Stimulated activated CD8-positive, alpha-beta memory T cell treated with anti-CD3 and anti-CD28 coated beads, Interleukin-15, amount 100 ng/mL, for 4 hours (primary cell): ENCODE measurements around the gene ABL1.
"Not testable (repeated sequence)": the region's sequence is repeated elsewhere in the genome, so short reads cannot be mapped to it uniquely, and the experiment has no call there.

Experiments
- DNase-seq, 2 donors: peaks; one replicate each; pipeline ENCODE4 v3.0.0-alpha.2; 2020; ENCODE audit warnings: low read depth in 2 of 2

ABL1 gene

GRCh38 chr9:130825351-130825651 lies 9.8 kb upstream of the ABL1 start:
- DNase-seq, result no peak

GRCh38 chr9:130825809-130826208 lies 9.2 kb upstream of the ABL1 start:
- no peak for DNase-seq

DNA sequence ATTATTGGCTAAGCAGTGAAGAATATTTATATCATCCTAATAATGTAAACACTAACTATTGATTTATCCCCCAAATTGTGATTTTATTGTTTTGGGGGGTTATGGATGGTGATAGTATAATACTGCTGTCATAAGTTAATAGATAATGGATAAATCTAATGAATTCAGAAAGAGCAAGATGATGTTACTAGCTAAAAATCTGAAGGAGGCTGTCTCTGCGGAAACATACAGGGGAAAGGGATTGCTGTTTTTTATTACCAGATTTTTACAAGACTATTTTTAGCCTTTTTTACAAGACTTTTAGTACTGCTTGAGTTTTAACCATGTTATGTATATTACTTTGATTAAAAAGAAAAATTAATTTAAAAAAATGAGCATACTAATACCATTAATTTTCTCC lies 5.3 kb upstream of the ABL1 start:
- no peak for DNase-seq

DNA sequence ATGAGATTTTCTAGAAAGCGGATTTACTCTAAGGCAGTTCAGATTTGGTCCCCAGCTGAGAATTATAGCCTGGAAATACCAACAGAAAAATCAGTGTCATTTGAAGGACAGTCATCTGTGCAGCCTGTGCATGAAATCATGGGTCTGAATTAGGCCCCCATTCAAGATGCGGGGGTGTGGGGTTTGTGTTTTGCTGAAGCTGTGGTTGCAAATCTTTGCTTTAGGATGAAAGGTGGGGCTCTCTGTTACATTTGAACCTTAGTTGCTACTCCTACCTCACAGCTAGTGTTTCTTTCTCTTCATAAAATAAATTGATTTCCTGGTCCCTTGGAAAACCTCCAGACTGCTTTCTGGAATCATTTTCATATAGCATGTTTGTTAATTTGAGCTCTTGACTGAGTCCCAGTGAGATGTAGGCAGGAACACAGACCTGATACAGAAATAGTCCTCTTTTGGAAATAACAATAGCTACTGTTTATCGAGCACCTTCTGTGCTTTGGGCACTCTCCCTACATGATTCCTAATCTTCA lies 4.8 kb upstream of the ABL1 start:
- no peak for DNase-seq

DNA sequence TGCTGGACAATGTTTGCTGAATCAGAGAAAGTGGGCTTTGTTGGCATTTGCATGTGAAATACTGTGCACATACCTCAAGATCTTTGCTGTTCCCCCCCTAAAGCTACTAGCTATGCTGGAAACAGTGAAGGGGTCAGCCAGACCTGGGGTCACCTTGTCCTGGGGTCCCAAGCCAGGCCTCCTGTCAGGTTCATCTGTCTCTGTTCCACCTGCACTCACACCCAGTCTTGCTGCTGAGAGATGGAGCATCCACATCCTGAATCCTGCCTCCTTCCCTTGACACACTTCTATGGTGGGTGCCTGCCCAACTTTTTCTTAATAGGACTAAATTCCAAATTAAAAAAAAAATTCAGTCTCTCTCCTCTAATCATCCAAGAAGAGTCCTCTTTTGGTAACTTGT lies 4.0 kb upstream of the ABL1 start:
- DNase-seq, result no peak

GRCh38 chr9:130833031-130833990 lies 1.7 kb upstream of the ABL1 start:
- DNase-seq, result no peak

DNA sequence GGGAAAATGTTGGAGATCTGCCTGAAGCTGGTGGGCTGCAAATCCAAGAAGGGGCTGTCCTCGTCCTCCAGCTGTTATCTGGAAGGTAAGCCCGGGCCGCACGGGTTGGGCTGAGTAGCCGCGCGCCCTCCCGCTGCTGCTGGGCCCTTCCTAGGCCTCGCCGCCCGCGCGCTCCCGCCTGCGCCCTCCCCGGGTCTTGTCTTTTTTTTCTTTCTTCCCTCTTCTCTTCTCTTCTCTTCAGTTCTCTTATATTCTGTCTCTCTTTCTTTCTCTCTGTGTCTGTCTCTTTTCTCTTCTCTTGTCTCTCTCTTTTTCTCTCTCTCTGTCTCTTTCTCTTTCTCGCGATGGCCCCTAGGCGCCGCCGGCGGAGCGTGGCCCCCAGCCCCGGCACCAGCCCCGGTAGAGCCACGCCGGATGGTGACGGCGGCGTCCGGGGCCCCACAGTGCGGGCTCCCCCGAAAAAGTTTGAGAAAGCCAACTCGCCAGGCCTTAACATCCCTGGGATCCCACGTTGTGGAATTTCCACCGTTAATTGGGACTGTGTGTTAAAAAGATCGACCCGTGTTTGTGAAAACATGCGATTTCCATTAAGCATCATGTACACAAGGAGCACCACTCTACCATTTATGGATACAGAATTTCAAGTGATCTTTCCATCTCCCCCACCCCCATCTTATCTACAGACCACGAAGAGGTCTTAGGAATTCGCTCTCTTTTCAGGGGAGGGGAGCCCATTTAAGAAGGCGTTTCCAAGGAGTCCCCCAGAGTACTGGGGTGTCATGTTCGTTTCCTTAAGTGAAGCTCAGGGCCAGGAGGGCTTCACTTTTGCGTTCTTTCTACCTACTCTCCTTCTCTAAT lies 616 bp downstream of the ABL1 start:
- DNase-seq, result no peak

GRCh38 chr9:130837002-130837511 lies 2.0 kb downstream of the ABL1 start:
- no peak for DNase-seq

DNA sequence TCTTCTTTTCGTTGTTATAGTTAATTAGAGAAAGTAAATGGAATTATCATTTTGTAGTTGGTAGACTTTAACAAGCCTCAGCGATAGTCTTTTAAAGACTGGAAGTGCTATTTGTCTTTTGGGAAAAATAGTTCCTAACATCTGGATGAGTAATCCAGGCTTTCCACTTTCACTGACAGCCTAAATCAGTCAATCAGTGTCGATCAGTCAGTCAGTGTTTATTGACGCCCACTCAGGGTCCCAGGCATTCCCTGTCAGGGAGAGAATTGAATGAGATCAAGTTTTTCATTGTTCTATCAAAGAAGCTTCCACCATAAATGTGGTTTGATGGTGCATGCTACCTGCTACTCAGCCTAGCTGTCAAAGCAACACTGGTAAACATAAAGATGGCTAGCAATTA lies 2.6 kb downstream of the ABL1 start:
- DNase-seq, result no peak

DNA sequence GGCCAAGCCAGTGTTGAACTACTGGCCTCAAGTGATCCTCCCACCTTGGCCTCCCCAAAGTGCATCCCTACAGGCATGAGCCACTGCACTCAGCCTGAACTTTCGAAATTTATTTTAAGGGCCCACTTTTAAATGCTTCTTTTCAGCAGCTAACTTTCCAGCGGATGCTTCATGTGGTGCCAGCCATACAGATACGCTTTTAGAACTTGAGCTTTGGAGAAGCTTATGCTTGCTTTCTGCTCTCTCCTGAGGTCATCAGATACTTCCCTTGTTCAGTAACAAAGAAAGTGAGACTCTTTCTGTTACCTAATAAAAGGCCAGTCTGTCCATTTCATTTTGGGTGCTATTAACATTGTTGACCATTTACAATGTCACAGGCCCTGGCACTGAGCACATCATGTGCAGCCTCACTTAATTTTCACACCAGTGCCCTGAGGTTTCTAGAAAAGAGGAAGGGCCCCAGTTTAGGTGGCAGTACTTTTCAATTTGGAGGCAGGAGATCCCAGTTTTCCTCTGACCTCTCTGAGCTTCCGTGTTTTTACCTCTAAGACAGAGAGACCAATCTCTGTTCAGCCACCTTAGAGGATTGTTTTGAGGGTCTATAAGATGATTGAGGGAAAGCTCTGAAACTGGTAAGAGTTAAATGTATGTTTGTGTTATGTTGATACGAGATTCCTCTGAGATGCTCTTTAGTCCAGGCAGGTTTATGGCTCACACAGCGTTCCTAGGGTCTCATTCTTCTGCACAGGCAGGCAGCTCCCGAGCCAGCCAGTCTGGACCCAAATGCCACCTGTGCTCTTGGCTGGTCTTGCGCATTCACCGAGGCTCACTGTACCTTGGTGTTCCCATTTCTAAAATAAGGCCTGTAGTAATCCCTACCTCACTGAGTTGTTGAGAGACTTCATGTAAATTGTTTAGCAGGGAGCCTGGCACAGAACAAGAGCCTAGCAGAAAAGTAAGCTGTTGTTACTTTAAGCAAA lies 4.4 kb downstream of the ABL1 start:
- DNase-seq, result no peak

- no peak for DNase-seq
Observed at GRCh38 chr9:130842545-130842944, 7.5 kb downstream of the ABL1 start.

GRCh38 chr9:130843049-130843908 lies 8.2 kb downstream of the ABL1 start:
- DNase-seq, result no peak

- DNase-seq, result no peak
Observed at GRCh38 chr9:130844044-130844451, 9.0 kb downstream of the ABL1 start.

DNA sequence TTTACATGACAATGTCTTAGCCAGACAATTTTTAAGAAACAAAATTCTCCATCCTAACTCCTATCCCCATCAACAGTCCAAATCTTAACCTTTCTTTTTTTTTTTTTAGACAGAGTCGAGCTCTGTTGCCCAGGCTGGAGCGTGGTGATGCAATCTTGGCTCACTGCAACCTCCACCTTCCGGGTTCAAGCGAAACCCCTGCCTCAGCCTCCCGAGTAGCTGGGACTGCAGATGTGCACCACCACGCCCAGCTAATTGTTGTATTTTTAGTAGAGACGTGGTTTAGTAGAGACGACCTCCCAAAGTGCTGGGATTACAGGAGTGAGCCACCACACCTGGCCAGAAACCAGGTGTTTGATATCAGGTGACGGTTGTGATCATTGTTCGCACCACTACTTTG lies 10.2 kb downstream of the ABL1 start:
- DNase-seq, result no peak

- no peak for DNase-seq
Observed at GRCh38 chr9:130845901-130846481, 10.9 kb downstream of the ABL1 start.

GRCh38 chr9:130846487-130847305 lies 11.6 kb downstream of the ABL1 start:
- no peak for DNase-seq

DNA sequence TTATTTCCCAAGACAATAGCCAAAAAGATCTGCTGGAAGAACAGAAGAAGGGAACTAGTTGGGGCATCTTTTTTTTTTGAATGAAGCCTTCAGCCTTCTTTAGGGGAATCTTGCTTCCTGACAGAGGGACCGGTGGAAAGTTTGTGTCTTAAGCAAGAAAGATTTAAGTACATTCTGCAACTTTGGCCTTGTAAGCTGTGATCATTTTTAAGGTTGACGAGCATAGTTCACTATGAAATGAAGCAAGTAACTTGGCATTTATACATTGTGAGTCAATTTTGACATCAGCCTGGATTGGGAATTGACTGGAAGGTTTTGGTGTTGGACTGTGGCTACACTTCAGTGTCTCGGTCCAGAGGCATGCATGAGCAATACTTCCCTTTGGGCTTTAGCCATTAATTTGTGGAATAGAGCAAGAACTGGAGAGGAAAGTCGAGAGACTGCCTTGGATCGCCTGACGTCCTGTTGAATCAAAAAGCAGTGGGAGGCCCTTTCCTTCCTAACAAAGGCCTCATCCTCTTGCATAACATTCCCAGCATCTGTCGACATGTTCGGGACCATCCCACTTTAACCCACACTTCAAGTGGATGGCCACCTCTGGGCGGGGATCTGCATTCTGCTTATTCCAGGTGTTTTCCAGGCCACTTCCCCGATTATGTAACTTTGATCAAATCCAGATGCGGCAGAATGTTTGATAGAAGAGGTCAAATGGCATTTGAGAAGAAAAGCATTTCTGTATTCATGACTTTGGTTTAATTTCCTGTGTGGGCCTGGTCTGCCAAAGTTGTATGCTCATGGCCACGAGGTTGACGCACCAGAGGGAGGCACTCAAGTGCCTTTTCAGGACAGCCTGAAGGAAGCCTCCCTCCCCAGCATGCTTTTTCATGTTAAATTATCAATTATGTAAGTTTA lies 12.5 kb downstream of the ABL1 start:
- no peak for DNase-seq

GRCh38 chr9:130848514-130848913 lies 13.5 kb downstream of the ABL1 start:
- DNase-seq, result not testable (repeated sequence)
